ENCODE measurements around the gene RPGR. TPM values are rescaled to one million over a fixed set of nuclear protein-coding genes. Genes with fewer than 3 reads are reported as not detected.
A peak's percentile ranks its signal among the peaks of the same experiment; 100 is the strongest.

The RPGR gene
- total and polyA plus RNA-seq, 12 donors = 3.6 to 22.0 (median 7.5) TPM

DNA sequence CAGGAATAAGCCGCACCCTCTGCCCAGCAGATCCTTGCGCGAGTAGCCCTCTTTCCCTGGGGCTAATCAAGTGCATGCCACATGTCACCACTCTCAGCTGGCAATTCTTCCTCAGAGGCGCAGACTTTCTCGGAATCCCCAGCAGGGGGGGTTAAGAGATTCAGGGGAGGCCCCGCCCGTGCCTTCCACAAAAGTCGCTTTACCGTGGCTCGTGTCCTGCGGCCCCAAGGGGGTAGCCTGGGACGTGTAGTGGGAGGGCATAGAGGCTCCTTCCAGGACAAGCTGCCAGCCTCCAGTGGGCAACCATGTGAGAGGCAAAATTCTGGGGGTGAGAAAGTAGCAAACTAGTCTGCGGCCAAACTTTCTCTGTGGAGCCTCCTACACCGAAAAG lies 107.3 kb downstream of the RPGR start:
- H3K27me3 ChIP-seq = peaks cover 4% of the 10 kb centered on the region
- H3K4me1 ChIP-seq (replicated peaks in 1 of 2) = peaks cover 0 to 4% of the 10 kb centered on the region in 2 donors
- TF ChIP-seq, protein P1, sequence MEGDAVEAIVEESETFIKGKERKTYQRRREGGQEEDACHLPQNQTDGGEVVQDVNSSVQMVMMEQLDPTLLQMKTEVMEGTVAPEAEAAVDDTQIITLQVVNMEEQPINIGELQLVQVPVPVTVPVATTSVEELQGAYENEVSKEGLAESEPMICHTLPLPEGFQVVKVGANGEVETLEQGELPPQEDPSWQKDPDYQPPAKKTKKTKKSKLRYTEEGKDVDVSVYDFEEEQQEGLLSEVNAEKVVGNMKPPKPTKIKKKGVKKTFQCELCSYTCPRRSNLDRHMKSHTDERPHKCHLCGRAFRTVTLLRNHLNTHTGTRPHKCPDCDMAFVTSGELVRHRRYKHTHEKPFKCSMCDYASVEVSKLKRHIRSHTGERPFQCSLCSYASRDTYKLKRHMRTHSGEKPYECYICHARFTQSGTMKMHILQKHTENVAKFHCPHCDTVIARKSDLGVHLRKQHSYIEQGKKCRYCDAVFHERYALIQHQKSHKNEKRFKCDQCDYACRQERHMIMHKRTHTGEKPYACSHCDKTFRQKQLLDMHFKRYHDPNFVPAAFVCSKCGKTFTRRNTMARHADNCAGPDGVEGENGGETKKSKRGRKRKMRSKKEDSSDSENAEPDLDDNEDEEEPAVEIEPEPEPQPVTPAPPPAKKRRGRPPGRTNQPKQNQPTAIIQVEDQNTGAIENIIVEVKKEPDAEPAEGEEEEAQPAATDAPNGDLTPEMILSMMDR (IDR thresholded peaks at IDR 0.05) = peak in 1 of 6 experiments; percentile 12
- no peak for TF ChIP-seq POLR2A (IDR thresholded peaks at IDR 0.05)
- no peak overlapping the region for H3K27ac ChIP-seq
- intact Hi-C loops (cut with DNase I) = no loop called here
- DNase-seq = peak; percentile 20 to 55 (median 35)
- no peaks in the 10 kb centered on the region for H3K9me3 ChIP-seq (replicated peaks in 1 of 3)
- 0 to 48% (median 12%) methylated on average over 3 to 14 of the region's 14 CpGs for WGBS, 4 donors
- H3K4me3 ChIP-seq = peak overlapping the region in 2 of 4 donors; percentile 11 to 61
- H3K36me3 ChIP-seq (replicated peaks in 1 of 2) = no peaks in the 10 kb centered on the region

Small RNAs within 50 kb of the gene (small RNA-seq; reads per million reads assigned to genes)
- 0 reads per million in 2 donors for gene RF00322

Other genes starting within 250 kb of the RPGR start
- gene SRPX, start 106.6 kb downstream of the RPGR start, total RNA-seq = 100 to 1,000 TPM in 4 of 9 donors, 10 to 100 TPM in 4, 1 to 10 TPM in 1; 8.8 to 187 (median 92.0) TPM
- 100 to 1,000 TPM in 1 of 3 donors, 10 to 100 TPM in 2; 45.9 to 129 (median 47.6) TPM for gene SRPX, start 106.6 kb downstream of the RPGR start, polyA plus RNA-seq
- under 1 TPM in 2 of 9 donors, not detected in 7; 0.14 to 0.23 TPM for gene OTC, start 25.1 kb upstream of the RPGR start, total RNA-seq
- gene OTC, start 25.1 kb upstream of the RPGR start, polyA plus RNA-seq = under 1 TPM in 2 of 3 donors, not detected in 1; 0.18 to 0.54 TPM
- 100 to 1,000 TPM in 2 of 9 donors, 10 to 100 TPM in 7; 52.3 to 167 (median 87.3) TPM for gene TSPAN7, start 234.0 kb upstream of the RPGR start, total RNA-seq
- 100 to 1,000 TPM in 1 of 3 donors, 10 to 100 TPM in 2; 47.8 to 133 (median 86.9) TPM for gene TSPAN7, start 234.0 kb upstream of the RPGR start, polyA plus RNA-seq

Data from adrenal gland (tissue), 12 donors.